Fibroblast of peridontal ligament (primary cell): ENCODE results near the gene CEP89.
A peak's percentile ranks its signal among the peaks of the same experiment; 100 is the strongest.

Source experiments
- DNase-seq: peaks from one replicate; pipeline ENCODE4 v3.0.0-alpha.2; 2010; ENCODE audit errors: extremely low read depth

The CEP89 gene

DNA sequence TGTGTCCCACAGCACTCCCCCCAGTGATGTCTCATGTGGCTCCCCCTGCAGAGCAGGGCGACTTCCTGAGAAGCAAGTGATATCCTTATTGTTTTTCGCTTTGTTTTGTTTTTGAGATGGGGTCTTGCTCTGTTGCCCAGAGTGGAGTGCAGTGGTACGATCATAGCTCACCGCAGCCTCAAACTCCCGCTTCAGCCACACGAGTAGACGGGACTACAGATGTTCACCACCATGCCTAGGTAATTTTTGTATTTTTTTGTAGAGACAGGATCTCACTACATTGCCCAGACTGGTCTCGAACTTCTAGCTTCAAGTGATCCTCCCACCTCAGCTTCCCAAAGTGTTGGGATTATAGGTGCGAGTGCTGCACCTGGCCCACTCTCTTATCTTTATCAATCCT is 5.0 kb downstream of the CEP89 start:
- DNase-seq: no peak

GRCh38 chr19:32945260-32945659 is 26.5 kb downstream of the CEP89 start:
- DNase-seq: no peak

- DNase-seq: peak; percentile 45
Measured at GRCh38 chr19:32941273-32941672, 30.5 kb downstream of the CEP89 start.

- DNase-seq: no peak
Measured at GRCh38 chr19:32936065-32936464, 35.7 kb downstream of the CEP89 start.

DNA sequence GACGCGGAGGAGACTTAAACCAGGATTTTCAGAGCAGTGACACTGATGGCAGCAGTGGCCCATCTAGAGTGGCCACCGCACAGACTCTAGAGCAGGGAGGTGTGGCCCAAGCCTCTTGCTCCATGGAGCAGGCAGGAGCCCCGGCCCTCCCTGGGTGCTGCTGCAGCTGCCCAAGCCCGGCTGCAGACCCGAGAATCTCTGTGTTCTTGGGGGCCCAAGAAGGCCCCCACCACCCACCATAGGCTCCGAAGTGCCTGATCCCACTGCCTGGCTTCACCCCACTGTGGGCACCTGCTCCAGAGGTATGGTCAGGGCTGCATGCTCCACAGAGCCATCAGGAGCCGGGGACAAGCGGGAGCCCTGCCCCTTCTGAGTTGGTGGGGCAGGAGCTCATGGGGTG is 36.1 kb downstream of the CEP89 start:
- DNase-seq: no peak

DNA sequence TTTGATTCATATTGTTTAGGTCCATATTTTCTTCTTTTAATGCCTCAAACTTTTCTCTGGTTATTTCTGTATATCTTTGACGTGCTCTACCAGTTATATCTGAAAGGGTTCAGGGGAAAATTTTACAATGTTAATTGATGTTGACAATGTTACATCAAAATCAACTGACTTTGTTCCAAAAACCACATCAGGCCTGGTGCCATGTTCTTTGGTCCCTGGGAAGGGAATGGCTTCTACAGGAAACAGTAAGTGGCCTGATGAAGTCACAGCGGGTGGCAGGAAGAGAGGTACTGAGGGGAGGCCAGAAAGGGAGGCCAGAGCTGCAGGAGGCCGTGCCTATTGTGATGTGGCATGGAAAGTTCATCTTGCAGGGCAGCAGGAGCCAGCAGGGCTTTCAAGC is 38.2 kb downstream of the CEP89 start:
- DNase-seq: no peak

DNA sequence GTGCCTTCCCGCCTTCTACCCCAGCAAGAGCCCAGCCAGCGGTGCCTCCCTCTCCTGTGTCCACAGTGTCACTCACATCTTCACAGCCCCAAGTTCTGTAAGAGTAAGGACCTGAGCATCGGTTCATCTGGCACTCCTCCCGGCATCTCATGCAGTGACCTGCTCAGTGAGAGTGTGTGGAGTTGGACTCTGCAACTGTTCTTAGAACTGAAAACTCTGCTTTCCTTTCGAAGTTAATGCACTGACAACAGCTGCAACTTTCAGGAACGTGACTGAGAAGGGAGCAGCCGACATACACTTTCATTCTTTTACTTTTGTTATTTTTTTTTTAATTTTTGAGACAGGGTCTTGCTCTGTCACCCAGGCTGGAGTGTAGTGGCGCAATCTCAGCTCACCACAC is 41.2 kb downstream of the CEP89 start:
- no peak for DNase-seq

DNA sequence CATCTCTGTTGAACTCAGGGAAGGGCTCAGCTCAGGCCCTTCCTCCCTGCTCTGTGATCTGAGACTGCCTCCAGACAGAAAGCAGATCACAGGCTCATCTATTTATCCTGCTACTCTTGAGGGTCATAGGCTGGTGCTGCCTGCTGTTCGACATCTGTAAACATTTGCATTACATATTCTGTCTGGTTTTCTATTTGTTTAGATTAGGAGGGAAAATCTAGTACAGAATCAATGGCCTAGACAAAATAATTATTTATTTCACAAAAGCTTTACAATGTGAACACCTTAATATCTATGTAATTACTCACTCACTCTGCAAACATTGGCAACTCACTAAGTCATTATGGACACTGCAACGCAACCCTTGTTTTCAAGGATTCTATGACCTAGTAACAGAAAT is 43.0 kb downstream of the CEP89 start:
- no peak for DNase-seq

DNA sequence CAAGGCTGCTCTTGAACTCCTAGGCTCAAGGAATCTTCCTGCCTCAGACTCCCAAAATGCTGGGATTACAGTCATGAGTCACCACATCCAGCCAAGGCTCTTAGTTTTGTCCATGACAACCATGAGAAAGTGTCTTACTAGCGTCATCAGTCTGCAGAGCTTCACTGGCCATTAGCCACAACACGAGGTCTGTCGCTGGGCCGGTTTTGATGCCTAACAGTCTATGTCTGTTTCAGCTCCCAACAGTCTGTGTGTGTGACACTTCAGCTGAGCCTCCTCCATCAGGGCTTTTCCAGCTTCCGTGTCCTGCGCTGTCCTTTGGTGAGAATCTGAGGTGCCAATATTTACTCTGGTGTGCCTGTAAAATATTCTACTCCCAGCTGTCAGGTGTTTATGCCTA is 47.6 kb downstream of the CEP89 start:
- DNase-seq: peak; percentile 5

- no peak for DNase-seq
Measured at GRCh38 chr19:32921624-32922023, 50.1 kb downstream of the CEP89 start.

- DNase-seq: no peak
Measured at GRCh38 chr19:32919365-32919764, 52.4 kb downstream of the CEP89 start.

DNA sequence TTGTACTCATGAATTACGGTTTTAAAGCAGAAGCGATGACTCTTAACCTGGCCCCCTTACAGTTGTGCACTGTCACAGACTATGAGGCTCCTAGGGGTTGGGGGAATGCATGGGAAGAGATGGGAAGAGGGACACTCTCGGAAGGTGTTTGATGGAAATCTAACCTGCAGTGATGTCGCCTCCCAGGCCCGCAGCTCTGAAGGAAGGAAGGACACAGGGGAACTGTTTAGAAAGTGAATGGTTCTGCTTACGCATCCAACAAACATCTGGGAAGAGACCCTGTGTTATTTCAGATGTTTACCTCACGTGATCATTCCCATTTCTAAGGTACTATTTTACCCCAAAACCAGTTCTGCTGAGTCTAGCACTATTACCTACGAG is 54.2 kb downstream of the CEP89 start:
- DNase-seq: no peak

DNA sequence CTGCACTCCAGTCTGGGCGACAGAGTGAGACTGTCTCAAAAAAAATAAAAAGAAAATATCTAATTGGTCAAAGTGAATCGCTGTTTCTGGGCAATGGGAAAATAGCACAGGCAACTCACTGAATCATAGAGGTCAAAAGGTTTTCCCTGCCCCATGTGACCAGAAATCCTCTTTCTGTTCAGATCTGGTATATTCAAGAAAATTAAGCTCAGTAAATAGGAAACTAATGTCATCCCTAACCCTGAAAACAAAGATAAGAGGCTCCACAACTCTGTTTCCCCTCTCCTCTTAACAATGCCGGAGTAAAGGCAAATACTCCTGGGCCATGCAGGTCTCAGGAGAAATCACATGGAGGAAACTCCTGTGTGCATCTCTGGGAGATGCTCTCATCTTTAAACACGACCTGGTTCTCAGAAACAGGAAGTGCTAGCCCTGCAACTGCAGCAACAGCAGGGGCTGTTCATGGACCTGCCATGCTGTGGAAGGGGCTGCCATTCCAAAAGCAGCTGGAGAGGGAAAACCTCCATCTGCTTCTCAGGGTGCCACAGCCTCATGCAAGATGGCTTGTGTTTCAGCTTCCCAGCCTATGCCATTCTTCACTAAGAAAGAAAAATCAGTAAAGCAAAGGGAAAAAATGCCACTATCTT is 54.7 kb downstream of the CEP89 start:
- DNase-seq: no peak

- DNase-seq: no peak
Measured at GRCh38 chr19:32914879-32915660, 56.7 kb downstream of the CEP89 start.

DNA sequence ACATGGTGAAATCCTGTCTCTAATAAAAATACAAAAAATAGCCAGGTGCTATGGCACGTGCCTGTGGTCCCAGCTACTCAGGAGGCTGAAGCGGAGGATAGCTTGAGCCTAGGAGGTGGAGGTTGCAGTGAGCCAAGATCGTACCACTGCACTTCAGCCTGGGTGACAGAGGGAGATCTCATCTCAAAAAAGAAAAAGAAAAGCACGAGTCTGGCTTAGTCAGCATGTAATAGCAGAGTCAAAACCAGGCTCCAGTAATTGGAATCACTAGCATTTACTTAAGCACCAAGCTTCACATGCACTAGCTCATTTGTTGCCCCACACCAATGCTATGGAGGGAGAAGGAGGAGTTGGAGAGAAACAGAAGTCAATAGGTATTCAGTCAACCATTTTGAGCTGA is 60.3 kb downstream of the CEP89 start:
- no peak for DNase-seq

DNA sequence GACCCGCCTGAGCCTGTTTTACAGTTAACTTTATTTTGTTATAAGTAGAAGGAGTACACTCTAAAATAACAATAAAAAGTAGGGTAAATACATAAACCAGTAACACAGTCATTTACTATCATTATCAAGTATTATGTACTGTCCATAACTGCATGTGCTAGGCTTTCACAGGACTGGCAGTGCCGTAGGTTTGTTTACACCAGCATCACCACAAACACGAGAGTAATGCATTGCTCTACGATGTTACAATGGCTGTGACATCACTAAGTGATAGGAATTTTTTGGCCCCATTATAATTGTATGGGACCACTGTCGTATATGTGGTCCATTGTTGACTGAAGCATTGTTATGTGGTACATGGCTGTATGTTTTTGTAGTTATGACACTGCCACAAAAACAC is 60.9 kb downstream of the CEP89 start:
- DNase-seq: peak; percentile 5

GRCh38 chr19:32910094-32910493 is 61.7 kb downstream of the CEP89 start:
- DNase-seq: no peak

GRCh38 chr19:32909257-32909656 is 62.5 kb downstream of the CEP89 start:
- DNase-seq: no peak

GRCh38 chr19:32908641-32909190 is 63.0 kb downstream of the CEP89 start:
- no peak for DNase-seq

GRCh38 chr19:32902448-32902847 is 69.3 kb downstream of the CEP89 start:
- DNase-seq: no peak

DNA sequence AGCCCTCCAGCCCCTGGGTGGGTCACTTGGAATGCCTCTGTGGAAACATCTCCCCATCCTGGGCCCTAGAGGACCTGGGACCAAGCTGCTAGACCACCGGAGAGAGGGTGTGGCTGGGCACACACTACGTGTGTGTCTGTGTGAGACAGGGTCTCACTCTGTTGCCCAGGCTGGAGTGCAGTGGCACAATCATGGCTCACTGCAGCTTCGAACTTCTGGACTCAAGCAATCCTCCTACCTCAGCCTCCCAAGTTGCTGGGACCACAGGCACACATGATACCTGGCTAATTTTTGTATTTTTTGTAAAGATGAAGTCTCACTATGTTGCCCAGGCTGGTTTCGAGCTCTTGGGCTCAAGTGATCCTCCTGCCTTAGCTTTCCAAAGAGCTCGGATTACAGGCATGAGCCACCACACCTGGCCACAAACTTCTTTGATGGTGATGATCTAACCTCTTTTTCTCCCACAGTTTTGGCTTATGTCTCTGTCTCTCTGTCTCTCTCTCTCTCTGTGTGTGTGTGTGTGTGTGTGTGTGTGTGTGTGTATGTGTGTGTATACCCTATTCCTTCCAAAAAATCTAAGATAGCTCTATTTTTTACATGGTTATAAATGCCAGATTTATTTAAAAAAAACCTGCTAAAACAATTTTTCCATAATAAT is 70.1 kb downstream of the CEP89 start:
- no peak for DNase-seq

GRCh38 chr19:32896516-32897214 is 75.1 kb downstream of the CEP89 start:
- peak; percentile 71 for DNase-seq
